Measurements from ENCODE around the gene MYO1D.

The MYO1D gene

DNA sequence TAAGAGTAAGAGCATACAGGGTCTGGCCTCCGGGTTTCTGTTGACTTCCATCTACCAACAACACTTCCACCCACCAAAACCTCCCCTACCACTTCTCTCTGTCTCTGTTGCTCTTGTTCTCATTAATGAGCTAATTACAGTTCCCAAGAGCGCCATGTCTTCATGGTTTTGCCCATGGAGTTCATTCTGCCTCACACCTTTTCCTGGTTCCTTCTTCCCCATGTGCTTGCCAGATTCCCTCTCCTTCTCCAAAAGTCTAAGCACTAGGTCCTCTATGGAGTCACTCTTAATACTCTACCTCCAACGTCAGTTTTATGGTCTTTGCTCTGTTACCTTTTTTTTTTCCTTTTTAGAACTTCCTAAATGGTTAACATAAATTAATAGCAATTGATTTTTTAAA, 92.8 kb downstream of the MYO1D start:
- peaks cover under 1% of the 10 kb centered on the region for H3K36me3 Mint-ChIP-seq
- no peak for ATAC-seq (ENCODE audit: low read depth)
- no peaks in the 10 kb centered on the region for H3K4me1 Mint-ChIP-seq
- H3K9me3 Mint-ChIP-seq, result no peaks in the 10 kb centered on the region
- H3K27me3 Mint-ChIP-seq, result no peaks in the 10 kb centered on the region
- DNase-seq (ENCODE audit: low spot score in 2 of 2), result no peak
- H3K27ac Mint-ChIP-seq, result no peak overlapping the region
- no peak overlapping the region for H3K4me3 Mint-ChIP-seq

DNA sequence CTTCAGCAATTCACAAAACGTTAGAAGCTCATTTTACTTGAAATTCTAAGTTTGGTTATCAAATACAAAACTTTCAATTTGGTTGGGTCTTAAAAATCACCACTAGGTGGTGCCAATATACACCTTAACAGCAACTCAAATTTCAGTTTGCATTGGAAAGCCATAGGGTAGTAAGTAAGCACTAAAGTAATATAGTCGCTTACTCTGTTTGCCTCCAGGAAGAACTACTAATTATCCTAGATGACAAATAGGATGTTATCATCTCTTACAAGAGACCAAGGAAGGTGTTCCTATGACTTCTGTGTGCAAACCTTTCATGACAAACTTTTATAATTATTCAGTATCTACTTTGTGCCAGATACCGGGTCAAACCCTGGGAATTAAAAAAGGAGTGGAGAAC, 93.3 kb downstream of the MYO1D start:
- H3K27ac Mint-ChIP-seq, result no peak overlapping the region
- DNase-seq (ENCODE audit: low spot score in 2 of 2) (peak in 1 of 2 donors; percentile 48), ATAC-seq (ENCODE audit: low read depth) (peak; percentile 52)
- H3K27me3 Mint-ChIP-seq, result no peaks in the 10 kb centered on the region
- no peak overlapping the region for H3K4me3 Mint-ChIP-seq
- H3K4me1 Mint-ChIP-seq, result no peaks in the 10 kb centered on the region
- H3K9me3 Mint-ChIP-seq, result no peaks in the 10 kb centered on the region
- no peaks in the 10 kb centered on the region for H3K36me3 Mint-ChIP-seq

DNA sequence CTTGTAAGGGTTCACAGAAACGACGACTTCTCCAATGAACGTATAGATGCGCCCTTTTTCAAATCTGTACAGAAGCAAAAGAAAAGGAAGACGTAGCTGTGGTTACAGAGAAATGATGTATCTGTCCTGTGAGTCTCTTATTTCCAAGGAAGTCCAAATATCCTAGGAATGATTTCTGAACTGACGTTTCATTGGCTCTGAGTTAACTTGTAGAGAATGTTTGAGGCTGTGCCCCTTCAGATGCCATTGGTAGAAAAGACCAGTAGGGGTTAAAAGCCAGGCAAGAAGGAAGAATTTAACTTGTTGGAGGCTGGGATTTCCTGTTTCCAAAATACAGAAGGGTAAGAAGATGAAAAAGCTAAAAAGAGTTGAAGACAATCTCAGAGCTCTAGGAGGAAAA, 96.2 kb downstream of the MYO1D start:
- ATAC-seq (ENCODE audit: low read depth), result no peak
- H3K27ac Mint-ChIP-seq, result no peak overlapping the region
- H3K27me3 Mint-ChIP-seq, result no peaks in the 10 kb centered on the region
- H3K36me3 Mint-ChIP-seq, result no peaks in the 10 kb centered on the region
- H3K9me3 Mint-ChIP-seq, result no peaks in the 10 kb centered on the region
- DNase-seq (ENCODE audit: low spot score in 2 of 2), result no peak
- no peaks in the 10 kb centered on the region for H3K4me1 Mint-ChIP-seq
- no peak overlapping the region for H3K4me3 Mint-ChIP-seq

DNA sequence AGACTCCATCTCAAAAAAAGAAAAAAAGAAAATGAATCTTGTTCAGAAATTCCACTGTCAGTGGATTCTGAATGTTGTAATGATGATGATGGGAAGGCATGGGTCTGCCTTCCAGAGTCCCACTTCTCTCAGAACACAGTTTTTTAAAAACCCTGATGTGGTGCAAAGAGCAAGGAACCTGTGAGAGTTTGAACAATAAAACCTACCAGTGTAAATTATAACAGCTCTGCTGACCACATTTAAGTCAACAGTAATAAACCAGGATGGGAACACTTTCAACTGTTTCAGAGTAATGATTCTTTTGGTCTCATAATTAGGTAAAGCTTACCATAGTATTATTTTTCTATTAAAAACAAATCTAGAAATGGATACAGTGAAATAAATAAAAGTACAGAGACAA, 99.0 kb downstream of the MYO1D start:
- no peaks in the 10 kb centered on the region for H3K9me3 Mint-ChIP-seq
- no peaks in the 10 kb centered on the region for H3K27me3 Mint-ChIP-seq
- DNase-seq (ENCODE audit: low spot score in 2 of 2), result no peak
- H3K27ac Mint-ChIP-seq, result no peak overlapping the region
- H3K4me3 Mint-ChIP-seq, result no peak overlapping the region
- H3K36me3 Mint-ChIP-seq, result peaks cover 4% of the 10 kb centered on the region
- ATAC-seq (ENCODE audit: low read depth), result no peak
- no peaks in the 10 kb centered on the region for H3K4me1 Mint-ChIP-seq

DNA sequence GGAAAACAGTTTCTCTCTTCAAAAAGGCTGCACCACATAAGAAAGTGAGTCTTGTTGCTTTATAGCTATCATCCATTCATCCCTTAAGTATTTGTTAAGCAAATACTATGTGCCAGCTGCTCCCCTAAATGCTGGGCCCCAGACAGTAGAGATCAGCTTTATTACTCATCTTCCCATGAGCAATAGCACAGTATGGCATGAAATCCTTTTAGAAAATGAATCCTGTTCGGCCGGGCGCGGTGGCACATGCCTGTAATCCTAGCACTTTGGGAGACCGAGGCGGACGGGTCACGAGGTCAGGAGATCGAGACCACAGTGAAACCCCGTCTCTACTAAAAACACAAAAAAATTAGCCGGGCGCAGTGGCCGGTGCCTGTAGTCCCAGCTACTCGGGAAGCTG, 99.5 kb downstream of the MYO1D start:
- DNase-seq (ENCODE audit: low spot score in 2 of 2), result no peak

DNA sequence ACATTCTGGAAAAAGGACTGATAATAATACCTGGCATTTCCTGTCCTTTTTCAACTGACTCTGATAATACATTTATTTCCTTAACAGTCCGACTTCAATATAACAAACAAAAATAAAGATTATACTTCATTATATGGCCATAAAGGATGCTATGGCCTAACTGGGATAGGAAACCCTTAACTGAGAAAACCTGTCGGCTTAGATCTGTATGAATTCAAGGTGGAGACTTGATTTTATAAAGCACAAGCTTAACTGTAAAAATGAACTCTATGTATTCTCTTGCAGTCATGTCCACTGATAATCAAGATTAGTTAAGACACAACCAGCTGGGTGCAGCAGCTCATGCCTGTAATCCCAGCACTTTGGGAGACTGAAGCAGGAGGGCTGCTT, 102.2 kb downstream of the MYO1D start:
- H3K27ac Mint-ChIP-seq, result no peak overlapping the region
- H3K36me3 Mint-ChIP-seq, result peaks cover 7% of the 10 kb centered on the region
- DNase-seq (ENCODE audit: low spot score in 2 of 2) (no peak), ATAC-seq (ENCODE audit: low read depth) (no peak)
- no peaks in the 10 kb centered on the region for H3K9me3 Mint-ChIP-seq
- H3K4me3 Mint-ChIP-seq, result no peak overlapping the region
- no peaks in the 10 kb centered on the region for H3K4me1 Mint-ChIP-seq
- H3K27me3 Mint-ChIP-seq, result no peaks in the 10 kb centered on the region

More for the DNA sequence above, 99.5 kb downstream of the MYO1D start:
- H3K4me3 Mint-ChIP-seq, result no peak overlapping the region
- H3K9me3 Mint-ChIP-seq, result no peaks in the 10 kb centered on the region
- H3K27ac Mint-ChIP-seq, result no peak overlapping the region
- peaks cover 5% of the 10 kb centered on the region for H3K36me3 Mint-ChIP-seq
- no peaks in the 10 kb centered on the region for H3K27me3 Mint-ChIP-seq
- no peaks in the 10 kb centered on the region for H3K4me1 Mint-ChIP-seq
- ATAC-seq (ENCODE audit: low read depth), result no peak

DNA sequence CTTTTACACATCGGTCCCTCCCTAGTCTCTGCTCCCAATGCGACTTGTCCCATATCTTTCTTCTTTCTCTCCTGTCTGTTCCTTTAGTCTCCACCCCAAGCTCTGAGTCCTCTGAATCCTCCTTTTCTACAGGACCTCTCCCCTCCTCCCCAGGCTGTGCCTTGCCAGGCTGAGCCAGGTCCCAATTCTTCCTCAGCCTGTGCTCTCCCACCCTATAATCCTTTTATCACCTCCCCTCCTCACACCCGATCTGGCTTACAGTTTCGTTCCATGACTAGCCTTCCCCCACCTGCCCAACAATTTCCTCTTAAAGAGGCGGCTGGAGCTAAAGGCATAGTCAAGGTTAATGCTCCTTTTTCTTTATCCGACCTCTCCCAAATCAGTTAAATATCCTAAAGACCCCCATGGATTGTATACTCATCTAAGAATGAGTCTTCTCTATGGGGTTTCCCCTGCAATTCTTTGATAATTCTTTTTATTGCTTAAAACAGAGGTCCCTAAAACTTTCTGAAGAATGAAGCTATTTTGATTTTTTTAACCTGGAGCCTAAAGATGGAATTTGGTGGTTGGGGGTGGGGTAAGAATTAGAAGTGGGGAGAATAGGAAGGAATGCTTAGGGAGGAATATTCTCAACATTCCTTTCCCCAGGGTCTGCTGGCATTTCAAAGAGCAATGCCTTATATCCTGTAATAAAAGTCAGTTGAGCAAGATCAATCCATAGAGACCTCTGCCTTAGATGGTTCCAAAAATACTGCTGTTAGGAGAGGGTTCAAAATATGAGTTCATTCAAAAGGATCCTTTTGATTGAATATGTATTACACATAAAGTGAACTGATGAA, 102.8 kb downstream of the MYO1D start:
- no peaks in the 10 kb centered on the region for H3K4me1 Mint-ChIP-seq
- H3K4me3 Mint-ChIP-seq, result no peak overlapping the region
- no peak for ATAC-seq (ENCODE audit: low read depth)

DNA sequence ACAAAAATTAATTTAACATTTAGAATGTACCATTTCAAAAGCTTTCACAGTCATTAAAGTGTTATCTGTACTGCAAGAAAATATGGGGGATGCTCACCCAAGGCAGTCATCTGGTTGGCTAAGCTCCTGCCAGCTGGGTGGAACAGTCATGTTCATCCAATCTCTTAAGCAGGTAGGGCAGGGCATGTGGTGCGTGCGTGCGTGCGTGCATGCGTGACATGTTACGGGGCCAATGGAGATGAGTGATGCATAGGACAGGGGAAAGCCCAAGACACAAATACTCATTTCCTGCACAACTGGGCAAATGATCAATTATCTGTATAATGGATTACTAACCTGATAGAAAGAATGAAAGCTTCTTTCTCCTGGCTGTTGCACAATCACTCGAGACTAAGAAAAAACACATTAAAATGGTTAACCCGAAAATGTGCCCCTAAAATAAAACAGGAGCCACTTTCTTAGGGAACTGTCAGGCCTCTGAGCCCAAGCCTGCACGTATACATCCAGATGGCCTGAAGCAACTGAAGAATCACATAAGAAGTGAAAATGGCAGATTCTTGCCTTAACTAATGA, 104.4 kb downstream of the MYO1D start:
- H3K9me3 Mint-ChIP-seq, result no peaks in the 10 kb centered on the region
- no peak for DNase-seq (ENCODE audit: low spot score in 2 of 2)
- H3K4me1 Mint-ChIP-seq, result no peaks in the 10 kb centered on the region
- H3K36me3 Mint-ChIP-seq, result peaks cover 7% of the 10 kb centered on the region
- peak; percentile 68 for ATAC-seq (ENCODE audit: low read depth)
- no peaks in the 10 kb centered on the region for H3K27me3 Mint-ChIP-seq
- H3K4me3 Mint-ChIP-seq, result no peak overlapping the region
- no peak overlapping the region for H3K27ac Mint-ChIP-seq

More for the DNA sequence above, 102.8 kb downstream of the MYO1D start:
- DNase-seq (ENCODE audit: low spot score in 2 of 2), result no peak
- H3K27me3 Mint-ChIP-seq, result no peaks in the 10 kb centered on the region
- H3K36me3 Mint-ChIP-seq, result peaks cover 7% of the 10 kb centered on the region
- no peak overlapping the region for H3K27ac Mint-ChIP-seq
- no peaks in the 10 kb centered on the region for H3K9me3 Mint-ChIP-seq

DNA sequence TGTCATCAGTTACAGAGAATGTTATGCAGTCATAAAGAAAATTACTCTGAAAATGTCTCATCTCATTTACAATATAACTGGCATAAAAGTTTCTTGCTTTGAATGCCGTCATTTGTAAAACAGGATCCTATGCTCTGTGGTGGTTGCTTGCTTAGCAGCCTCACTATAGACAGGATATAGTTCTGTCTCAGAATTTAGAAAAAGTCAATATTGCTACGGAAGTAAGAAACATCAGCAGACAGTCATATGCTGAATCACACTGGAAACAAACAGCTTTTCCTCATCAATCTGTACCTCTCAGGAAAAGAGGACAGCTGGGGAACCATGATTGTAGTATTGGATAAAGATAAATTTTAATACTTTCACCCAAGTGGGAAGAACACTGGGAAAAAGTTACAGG, 105.5 kb downstream of the MYO1D start:
- Mint-ChIP-seq H3K36me3 (peaks cover 7% of the 10 kb centered on the region), H3K27ac (no peak overlapping the region), H3K9me3 (no peaks in the 10 kb centered on the region), H3K27me3 (no peaks in the 10 kb centered on the region), H3K4me3 (no peak overlapping the region), H3K4me1 (no peaks in the 10 kb centered on the region)
- DNase-seq (ENCODE audit: low spot score in 2 of 2) (no peak), ATAC-seq (ENCODE audit: low read depth) (no peak)

DNA sequence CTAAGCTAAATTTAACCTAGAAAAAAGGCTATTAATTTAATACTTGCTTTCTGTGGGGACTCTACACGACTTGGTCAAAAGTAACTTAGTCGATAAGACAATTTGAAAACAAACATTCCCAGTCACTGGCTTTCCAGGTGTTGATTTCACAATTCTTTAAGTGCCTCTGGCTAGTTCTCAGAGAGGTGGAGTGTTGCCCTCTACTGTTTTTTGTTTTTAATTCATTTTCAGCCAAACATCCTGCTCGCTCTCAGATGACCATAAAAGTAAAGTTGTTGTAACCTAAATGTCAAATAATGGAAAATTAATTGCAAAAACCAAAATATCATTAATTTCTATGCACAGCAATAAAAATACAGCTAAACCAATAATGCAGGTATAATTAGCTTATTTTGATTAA, 107.1 kb downstream of the MYO1D start:
- ATAC-seq (ENCODE audit: low read depth), result no peak
- Mint-ChIP-seq H3K27me3 (no peaks in the 10 kb centered on the region), H3K36me3 (peaks cover 7% of the 10 kb centered on the region), H3K4me1 (no peaks in the 10 kb centered on the region), H3K27ac (no peak overlapping the region), H3K9me3 (no peaks in the 10 kb centered on the region), H3K4me3 (no peak overlapping the region)
- DNase-seq (ENCODE audit: low spot score in 2 of 2), result no peak

DNA sequence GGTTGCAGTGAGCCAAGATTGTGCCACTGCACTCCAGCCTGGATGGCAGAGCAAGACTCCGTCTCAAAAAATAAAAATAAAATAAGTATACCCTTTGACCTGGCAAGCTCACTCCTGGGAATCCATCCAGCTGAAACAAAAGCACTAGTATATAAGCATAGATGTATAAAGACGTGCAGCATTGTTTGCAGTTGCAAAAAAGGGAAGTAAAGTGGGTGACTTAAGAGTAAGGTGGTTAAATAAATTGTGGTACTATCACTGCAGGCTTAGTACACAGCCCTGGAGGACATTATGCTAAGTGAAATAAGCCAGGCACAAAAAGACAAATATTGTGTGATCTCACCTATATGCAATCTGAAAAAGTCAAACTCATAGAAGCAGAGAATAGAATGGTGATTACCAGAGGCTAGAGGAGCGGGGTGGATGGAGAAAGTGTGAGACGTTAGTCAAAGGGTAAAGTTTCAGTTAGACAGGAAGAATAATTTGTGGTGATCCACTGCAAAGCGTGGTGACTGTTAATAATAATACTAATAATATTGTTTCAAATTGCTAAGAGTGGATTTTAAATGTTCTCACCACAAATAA, 113.0 kb downstream of the MYO1D start:
- H3K36me3 Mint-ChIP-seq, result peaks cover 14% of the 10 kb centered on the region
- H3K4me3 Mint-ChIP-seq, result no peak overlapping the region
- DNase-seq (ENCODE audit: low spot score in 2 of 2) (no peak), ATAC-seq (ENCODE audit: low read depth) (peak; percentile 34)
- no peaks in the 10 kb centered on the region for H3K9me3 Mint-ChIP-seq
- H3K27ac Mint-ChIP-seq, result no peak overlapping the region
- no peaks in the 10 kb centered on the region for H3K27me3 Mint-ChIP-seq
- peaks cover 2% of the 10 kb centered on the region for H3K4me1 Mint-ChIP-seq

DNA sequence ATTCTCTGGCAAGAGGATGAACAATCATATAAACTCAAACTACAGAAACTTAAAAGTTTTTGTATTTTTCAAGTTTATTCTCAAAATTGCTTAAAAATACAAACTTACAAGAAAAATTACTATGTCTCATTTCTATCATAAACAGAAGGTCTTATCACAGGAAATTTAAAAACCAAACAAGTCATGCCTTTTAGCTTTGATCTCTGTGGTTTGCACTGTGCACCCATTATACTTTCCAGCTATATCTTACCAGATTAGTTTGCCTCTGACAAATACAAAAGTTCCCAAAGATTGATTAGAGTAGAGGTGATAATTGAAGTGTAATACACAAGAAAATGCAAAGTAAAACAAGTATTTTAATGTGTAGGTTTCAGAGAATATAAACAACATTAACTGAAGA, 117.4 kb downstream of the MYO1D start:
- ATAC-seq (ENCODE audit: low read depth) (no peak), DNase-seq (ENCODE audit: low spot score in 2 of 2) (no peak)
- peaks cover 12% of the 10 kb centered on the region for H3K36me3 Mint-ChIP-seq
- H3K27ac Mint-ChIP-seq, result no peak overlapping the region
- peaks cover 2% of the 10 kb centered on the region for H3K4me1 Mint-ChIP-seq
- H3K9me3 Mint-ChIP-seq, result no peaks in the 10 kb centered on the region
- no peak overlapping the region for H3K4me3 Mint-ChIP-seq
- H3K27me3 Mint-ChIP-seq, result no peaks in the 10 kb centered on the region

DNA sequence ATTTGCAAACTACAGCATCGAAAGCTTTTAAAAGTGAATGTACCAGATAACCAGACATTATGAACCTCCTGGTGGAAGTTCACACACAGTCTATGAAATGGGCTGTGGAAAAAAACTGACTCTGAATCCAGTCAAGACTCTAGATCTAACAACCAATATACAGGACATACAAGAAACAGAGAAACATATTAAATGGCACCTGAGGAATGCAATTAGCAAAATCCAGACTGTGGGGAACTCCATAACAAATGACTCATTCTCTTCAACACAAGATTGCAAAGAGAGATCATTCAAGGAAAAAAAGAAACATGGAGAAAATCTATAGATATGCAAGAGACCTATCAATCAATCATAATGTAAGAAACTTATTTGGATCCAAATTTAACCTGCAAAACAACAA, 119.0 kb downstream of the MYO1D start:
- DNase-seq (ENCODE audit: low spot score in 2 of 2) (no peak), ATAC-seq (ENCODE audit: low read depth) (no peak)
- Mint-ChIP-seq H3K27me3 (no peaks in the 10 kb centered on the region), H3K4me3 (no peak overlapping the region), H3K36me3 (peaks cover 7% of the 10 kb centered on the region), H3K4me1 (no peaks in the 10 kb centered on the region), H3K9me3 (no peaks in the 10 kb centered on the region), H3K27ac (no peak overlapping the region)

DNA sequence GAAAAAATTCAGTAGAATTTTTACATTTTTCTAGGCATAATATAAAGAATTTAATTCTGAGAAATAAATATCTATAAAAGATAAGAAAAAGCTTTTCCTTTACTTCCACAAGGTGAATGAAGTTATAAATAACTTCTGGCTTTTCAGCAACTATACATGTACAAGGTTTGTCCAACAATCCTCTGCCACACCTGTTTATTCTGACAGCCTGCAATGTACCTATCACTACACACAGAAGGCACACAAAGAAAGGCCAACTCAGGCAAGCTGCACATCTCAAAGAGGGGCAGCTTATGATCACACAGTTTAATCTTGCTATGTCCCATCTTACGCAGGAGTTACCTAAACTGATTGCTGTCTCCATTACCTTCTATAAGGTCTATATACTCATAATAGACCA, 120.2 kb downstream of the MYO1D start:
- Mint-ChIP-seq H3K27ac (no peak overlapping the region), H3K4me3 (no peak overlapping the region), H3K9me3 (no peaks in the 10 kb centered on the region), H3K4me1 (no peaks in the 10 kb centered on the region), H3K36me3 (peaks cover 2% of the 10 kb centered on the region), H3K27me3 (no peaks in the 10 kb centered on the region)
- ATAC-seq (ENCODE audit: low read depth) (no peak), DNase-seq (ENCODE audit: low spot score in 2 of 2) (no peak)
